Astrocyte (in vitro differentiated cells and primary cell): ENCODE results near the gene INPP5J.

Source experiments
- EZH2 ChIP-seq: IDR thresholded peaks from 2 replicates; pipeline ENCODE4 v1.6.1; 2012; ENCODE audit warnings: mild to moderate bottlenecking, low read length, inconsistent platforms; ENCODE audit not compliant: insufficient read depth
- TF ChIP-seq, protein P1 (sequence below): IDR thresholded peaks from 2 replicates; pipeline ENCODE4 v1.5.1; 2011; ENCODE audit warnings: low read depth, mild to moderate bottlenecking, inconsistent platforms, low read length, moderate library complexity; ENCODE audit not compliant: insufficient read depth

DNA sequence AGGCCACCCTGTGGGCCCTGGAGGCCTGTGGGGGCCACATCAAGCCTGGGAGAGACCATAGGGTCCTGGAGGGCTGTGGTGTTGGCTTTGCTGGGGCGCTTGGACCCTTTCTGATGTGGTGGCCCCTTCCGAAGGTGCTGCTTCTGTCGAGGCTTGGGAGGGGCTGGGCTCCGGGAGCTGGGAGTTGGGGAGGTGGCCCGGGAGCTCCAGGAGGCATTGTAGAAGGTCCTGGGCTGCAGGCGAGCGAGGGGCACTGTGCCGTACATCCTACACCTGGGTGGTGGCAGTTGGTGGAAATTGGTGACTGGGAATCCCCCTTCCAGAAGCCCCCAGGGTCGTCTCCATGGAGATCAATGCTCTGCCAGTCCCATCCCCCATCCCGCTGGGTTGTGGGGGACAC is 15.0 kb downstream of the INPP5J start:
- TF ChIP-seq, protein P1, sequence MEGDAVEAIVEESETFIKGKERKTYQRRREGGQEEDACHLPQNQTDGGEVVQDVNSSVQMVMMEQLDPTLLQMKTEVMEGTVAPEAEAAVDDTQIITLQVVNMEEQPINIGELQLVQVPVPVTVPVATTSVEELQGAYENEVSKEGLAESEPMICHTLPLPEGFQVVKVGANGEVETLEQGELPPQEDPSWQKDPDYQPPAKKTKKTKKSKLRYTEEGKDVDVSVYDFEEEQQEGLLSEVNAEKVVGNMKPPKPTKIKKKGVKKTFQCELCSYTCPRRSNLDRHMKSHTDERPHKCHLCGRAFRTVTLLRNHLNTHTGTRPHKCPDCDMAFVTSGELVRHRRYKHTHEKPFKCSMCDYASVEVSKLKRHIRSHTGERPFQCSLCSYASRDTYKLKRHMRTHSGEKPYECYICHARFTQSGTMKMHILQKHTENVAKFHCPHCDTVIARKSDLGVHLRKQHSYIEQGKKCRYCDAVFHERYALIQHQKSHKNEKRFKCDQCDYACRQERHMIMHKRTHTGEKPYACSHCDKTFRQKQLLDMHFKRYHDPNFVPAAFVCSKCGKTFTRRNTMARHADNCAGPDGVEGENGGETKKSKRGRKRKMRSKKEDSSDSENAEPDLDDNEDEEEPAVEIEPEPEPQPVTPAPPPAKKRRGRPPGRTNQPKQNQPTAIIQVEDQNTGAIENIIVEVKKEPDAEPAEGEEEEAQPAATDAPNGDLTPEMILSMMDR: no peak
- no peak for TF ChIP-seq EZH2
